GM12872 (cell line): ENCODE data around the gene FTMT.

Experiments used
- CTCF ChIP-seq: IDR thresholded peaks from 3 replicates; pipeline ENCODE4 v1.5.1; 2011; ENCODE audit warnings: low read depth, mild to moderate bottlenecking, low read length, moderate library complexity; ENCODE audit not compliant: insufficient read depth

Gene FTMT

GRCh38 chr5:121851643-121852574, at the start of gene FTMT:
FTMT (plus strand) TSS chr5:121851882; CDS start chr5:121851964, 82 bp downstream.
- TF ChIP-seq CTCF, result no peak

GRCh38 chr5:121805911-121806310, 45.8 kb upstream of the FTMT start:
- no peak for TF ChIP-seq CTCF

GRCh38 chr5:121816164-121816563, 35.5 kb upstream of the FTMT start:
- no peak for TF ChIP-seq CTCF

- TF ChIP-seq CTCF, result no peak
Observed at GRCh38 chr5:121819682-121820261, 31.9 kb upstream of the FTMT start.

- no peak for TF ChIP-seq CTCF
Observed at GRCh38 chr5:121833617-121834016, 18.1 kb upstream of the FTMT start.

GRCh38 chr5:121834021-121834420, 17.7 kb upstream of the FTMT start:
- no peak for TF ChIP-seq CTCF

- no peak for TF ChIP-seq CTCF
Observed at GRCh38 chr5:121841892-121842291, 9.8 kb upstream of the FTMT start.
